ENCODE measurements around the gene PITPNC1.
"Not testable (repeated sequence)": the region's sequence is repeated elsewhere in the genome, so short reads cannot be mapped to it uniquely, and the experiment has no call there.

The PITPNC1 gene

DNA sequence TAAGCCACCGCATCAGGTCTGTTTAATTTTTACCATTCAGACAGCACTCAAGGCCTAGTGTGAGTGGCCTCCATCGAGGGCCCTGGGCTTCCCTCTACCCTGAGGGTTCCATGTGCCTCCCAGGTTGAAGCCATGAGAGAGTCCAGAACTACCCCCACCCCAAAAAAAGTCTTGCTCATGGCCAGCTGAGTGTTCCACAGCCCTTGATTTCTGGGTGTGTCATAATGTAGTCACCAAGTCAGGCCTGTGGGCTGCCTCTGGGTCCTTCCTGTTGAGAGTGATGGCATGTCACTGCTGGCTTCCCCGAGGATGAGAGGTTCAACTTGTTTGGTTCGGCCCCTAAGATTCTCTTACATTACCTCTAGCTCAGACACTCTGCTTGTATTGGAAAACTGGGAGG, 100.6 kb downstream of the PITPNC1 start:
- TF ChIP-seq, protein P1, sequence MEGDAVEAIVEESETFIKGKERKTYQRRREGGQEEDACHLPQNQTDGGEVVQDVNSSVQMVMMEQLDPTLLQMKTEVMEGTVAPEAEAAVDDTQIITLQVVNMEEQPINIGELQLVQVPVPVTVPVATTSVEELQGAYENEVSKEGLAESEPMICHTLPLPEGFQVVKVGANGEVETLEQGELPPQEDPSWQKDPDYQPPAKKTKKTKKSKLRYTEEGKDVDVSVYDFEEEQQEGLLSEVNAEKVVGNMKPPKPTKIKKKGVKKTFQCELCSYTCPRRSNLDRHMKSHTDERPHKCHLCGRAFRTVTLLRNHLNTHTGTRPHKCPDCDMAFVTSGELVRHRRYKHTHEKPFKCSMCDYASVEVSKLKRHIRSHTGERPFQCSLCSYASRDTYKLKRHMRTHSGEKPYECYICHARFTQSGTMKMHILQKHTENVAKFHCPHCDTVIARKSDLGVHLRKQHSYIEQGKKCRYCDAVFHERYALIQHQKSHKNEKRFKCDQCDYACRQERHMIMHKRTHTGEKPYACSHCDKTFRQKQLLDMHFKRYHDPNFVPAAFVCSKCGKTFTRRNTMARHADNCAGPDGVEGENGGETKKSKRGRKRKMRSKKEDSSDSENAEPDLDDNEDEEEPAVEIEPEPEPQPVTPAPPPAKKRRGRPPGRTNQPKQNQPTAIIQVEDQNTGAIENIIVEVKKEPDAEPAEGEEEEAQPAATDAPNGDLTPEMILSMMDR (IDR thresholded peaks at IDR 0.05; ENCODE audit: insufficient read depth, low read depth, low read length, missing control alignments): no peak
- H3K4me3 ChIP-seq (ENCODE audit: low read depth, low read length): no peak overlapping the region
- DNase-seq (ENCODE audit: low read depth): peak; percentile 38

GRCh38 chr17:67478401-67479041, 101.4 kb downstream of the PITPNC1 start:
- no peak for DNase-seq (ENCODE audit: low read depth)
- H3K4me3 ChIP-seq (ENCODE audit: low read depth, low read length): no peak overlapping the region
- TF ChIP-seq, protein P1 (IDR thresholded peaks at IDR 0.05; ENCODE audit: insufficient read depth, low read depth, low read length, missing control alignments): no peak

- no peak for DNase-seq (ENCODE audit: low read depth)
- TF ChIP-seq, protein P1 (IDR thresholded peaks at IDR 0.05; ENCODE audit: insufficient read depth, low read depth, low read length, missing control alignments): no peak
- no peak overlapping the region for H3K4me3 ChIP-seq (ENCODE audit: low read depth, low read length)
Measured at GRCh38 chr17:67479148-67479547, 102.1 kb downstream of the PITPNC1 start.

DNA sequence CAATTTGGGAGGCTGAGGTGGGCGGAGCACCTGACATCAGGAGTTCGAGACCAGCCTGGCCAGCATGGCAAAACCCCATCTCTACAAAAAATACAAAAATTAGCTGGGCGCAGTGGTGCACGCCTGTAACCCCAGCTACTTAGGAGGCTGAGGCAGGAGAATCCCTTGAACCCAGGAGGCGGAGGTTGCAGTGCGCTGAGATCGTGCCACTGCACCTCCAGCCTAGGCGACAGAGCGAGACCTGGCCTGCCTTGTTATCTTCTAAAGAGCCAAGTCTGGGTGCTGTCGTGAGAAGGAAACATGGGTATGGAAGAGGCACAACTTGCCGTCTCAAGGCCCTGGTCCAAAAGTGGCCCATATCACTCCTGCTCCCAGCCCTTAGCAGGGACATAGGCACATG, 103.9 kb downstream of the PITPNC1 start:
- DNase-seq (ENCODE audit: low read depth); H3K4me3 ChIP-seq (ENCODE audit: low read depth, low read length): not testable (repeated sequence)

DNA sequence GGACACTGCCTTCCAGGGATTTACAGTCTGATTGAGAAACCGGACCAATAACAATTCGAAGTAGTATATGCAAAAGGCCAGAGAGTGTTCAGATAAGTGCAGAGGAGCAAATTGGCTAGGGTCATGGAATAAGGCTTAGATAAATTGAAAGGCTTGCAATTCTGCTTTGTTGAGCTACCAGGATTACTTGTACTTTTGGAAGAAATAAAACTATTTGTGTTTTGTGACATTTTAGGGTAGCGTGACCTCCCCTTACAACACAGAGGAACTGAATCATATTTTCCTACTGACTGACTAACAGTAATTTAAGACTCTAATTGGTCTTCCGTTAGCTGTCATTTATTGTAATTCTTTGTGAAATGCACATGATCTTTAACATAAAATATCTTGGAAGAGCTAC, 104.7 kb downstream of the PITPNC1 start:
- TF ChIP-seq, protein P1 (IDR thresholded peaks at IDR 0.05; ENCODE audit: insufficient read depth, low read depth, low read length, missing control alignments): no peak
- H3K4me3 ChIP-seq (ENCODE audit: low read depth, low read length): no peak overlapping the region
- no peak for DNase-seq (ENCODE audit: low read depth)

- no peak for DNase-seq (ENCODE audit: low read depth)
- no peak overlapping the region for H3K4me3 ChIP-seq (ENCODE audit: low read depth, low read length)
- TF ChIP-seq, protein P1 (IDR thresholded peaks at IDR 0.05; ENCODE audit: insufficient read depth, low read depth, low read length, missing control alignments): no peak
Measured at GRCh38 chr17:67482764-67483163, 105.7 kb downstream of the PITPNC1 start.

DNA sequence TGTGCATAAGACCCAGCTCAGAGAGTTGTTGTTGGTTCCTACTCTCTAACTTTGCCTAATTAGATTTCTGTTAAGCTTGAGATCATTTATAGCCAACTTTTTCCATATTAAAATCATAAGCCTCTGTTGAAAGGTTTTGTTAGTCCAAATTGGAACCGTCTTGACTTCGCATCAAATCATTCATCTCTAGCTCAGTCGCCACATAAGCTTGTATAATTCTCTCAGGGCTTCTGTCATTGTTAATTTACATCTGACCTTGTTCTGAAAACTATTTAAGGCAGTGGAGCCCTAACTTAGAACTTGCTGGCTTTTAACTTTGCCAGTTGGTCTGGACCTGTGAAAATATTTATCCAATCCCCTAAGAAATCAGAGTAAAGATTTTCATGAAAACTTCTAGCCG, 107.2 kb downstream of the PITPNC1 start:
- TF ChIP-seq, protein P1 (IDR thresholded peaks at IDR 0.05; ENCODE audit: insufficient read depth, low read depth, low read length, missing control alignments): no peak
- DNase-seq (ENCODE audit: low read depth): no peak
- H3K4me3 ChIP-seq (ENCODE audit: low read depth, low read length): no peak overlapping the region
